Ishikawa (cell line): Measurements from ENCODE around the gene CD4.

Experiments
- EGR1 ChIP-seq: IDR thresholded peaks from 2 replicates; pipeline ENCODE4 v1.6.1; 2012
- EP300 ChIP-seq: IDR thresholded peaks from 2 replicates; pipeline ENCODE4 v1.6.1; 2012; ENCODE audit warnings: borderline replicate concordance
- RAD21 ChIP-seq: IDR thresholded peaks from 2 replicates; pipeline ENCODE4 v1.6.1; 2012; ENCODE audit warnings: low read depth
- TCF12 ChIP-seq: IDR thresholded peaks from 2 replicates; pipeline ENCODE4 v1.6.1; 2012; ENCODE audit warnings: low read depth
- ZBTB7A ChIP-seq: IDR thresholded peaks from 2 replicates; pipeline ENCODE4 v1.6.1; 2012; ENCODE audit warnings: low read depth
- TF ChIP-seq, protein P1 (sequence below): IDR thresholded peaks from 2 replicates; pipeline ENCODE4 v1.6.1; 2012
- TF ChIP-seq, protein P2 (sequence below): IDR thresholded peaks from 2 replicates; pipeline ENCODE4 v1.6.1; 2012; ENCODE audit warnings: low read depth, mild to moderate bottlenecking

DNA sequence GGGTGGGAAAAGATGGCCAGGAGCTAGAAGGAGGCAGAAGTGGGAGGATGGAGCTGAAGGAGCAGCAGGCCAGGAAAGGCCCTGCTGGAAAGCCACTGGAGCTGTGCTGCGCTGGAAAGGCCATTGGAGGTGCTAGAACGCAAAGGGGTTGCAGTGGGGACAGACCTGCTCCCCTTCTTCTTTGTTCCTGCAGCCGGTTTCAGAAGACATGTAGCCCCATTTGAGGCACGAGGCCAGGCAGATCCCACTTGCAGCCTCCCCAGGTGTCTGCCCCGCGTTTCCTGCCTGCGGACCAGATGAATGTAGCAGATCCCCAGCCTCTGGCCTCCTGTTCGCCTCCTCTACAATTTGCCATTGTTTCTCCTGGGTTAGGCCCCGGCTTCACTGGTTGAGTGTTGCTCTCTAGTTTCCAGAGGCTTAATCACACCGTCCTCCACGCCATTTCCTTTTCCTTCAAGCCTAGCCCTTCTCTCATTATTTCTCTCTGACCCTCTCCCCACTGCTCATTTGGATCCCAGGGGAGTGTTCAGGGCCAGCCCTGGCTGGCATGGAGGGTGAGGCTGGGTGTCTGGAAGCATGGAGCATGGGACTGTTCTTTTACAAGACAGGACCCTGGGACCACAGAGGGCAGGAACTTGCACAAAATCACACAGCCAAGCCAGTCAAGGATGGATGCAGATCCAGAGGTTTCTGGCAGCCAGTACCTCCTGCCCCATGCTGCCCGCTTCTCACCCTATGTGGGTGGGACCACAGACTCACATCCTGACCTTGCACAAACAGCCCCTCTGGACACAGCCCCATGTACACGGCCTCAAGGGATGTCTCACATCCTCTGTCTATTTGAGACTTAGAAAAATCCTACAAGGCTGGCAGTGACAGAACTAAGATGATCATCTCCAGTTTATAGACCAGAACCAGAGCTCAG is 30.0 kb downstream of the CD4 start:
- TF ChIP-seq RAD21 = no peak
- no peak for TF ChIP-seq EP300
- TF ChIP-seq, protein P1, sequence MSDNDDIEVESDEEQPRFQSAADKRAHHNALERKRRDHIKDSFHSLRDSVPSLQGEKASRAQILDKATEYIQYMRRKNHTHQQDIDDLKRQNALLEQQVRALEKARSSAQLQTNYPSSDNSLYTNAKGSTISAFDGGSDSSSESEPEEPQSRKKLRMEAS = no peak
- TF ChIP-seq TCF12 = no peak
- TF ChIP-seq, protein P2, sequence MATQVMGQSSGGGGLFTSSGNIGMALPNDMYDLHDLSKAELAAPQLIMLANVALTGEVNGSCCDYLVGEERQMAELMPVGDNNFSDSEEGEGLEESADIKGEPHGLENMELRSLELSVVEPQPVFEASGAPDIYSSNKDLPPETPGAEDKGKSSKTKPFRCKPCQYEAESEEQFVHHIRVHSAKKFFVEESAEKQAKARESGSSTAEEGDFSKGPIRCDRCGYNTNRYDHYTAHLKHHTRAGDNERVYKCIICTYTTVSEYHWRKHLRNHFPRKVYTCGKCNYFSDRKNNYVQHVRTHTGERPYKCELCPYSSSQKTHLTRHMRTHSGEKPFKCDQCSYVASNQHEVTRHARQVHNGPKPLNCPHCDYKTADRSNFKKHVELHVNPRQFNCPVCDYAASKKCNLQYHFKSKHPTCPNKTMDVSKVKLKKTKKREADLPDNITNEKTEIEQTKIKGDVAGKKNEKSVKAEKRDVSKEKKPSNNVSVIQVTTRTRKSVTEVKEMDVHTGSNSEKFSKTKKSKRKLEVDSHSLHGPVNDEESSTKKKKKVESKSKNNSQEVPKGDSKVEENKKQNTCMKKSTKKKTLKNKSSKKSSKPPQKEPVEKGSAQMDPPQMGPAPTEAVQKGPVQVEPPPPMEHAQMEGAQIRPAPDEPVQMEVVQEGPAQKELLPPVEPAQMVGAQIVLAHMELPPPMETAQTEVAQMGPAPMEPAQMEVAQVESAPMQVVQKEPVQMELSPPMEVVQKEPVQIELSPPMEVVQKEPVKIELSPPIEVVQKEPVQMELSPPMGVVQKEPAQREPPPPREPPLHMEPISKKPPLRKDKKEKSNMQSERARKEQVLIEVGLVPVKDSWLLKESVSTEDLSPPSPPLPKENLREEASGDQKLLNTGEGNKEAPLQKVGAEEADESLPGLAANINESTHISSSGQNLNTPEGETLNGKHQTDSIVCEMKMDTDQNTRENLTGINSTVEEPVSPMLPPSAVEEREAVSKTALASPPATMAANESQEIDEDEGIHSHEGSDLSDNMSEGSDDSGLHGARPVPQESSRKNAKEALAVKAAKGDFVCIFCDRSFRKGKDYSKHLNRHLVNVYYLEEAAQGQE = no peak
- no peak for TF ChIP-seq ZBTB7A
- no peak for TF ChIP-seq EGR1
